Measurements from ENCODE around the gene EPC2. TPM values are rescaled to one million over a fixed set of nuclear protein-coding genes. Genes with fewer than 3 reads are reported as not detected.

EPC2 gene
- total RNA-seq, 4 donors from 2014 or later, result 37.9 to 55.3 (median 44.1) TPM

- TF ChIP-seq POLR2A (IDR thresholded peaks at IDR 0.05), result no peak
- TF ChIP-seq CTCF (IDR thresholded peaks at IDR 0.05), result no peak
- Histone ChIP-seq H3K4me1 (peaks cover 3 to 8% of the 10 kb centered on the region in 2 donors), H3K36me3 (no peaks in the 10 kb centered on the region), H3K27me3 (no peaks in the 10 kb centered on the region), H3K4me3 (replicated peaks in 1 of 3) (no peak overlapping the region), H3K9me3 (no peaks in the 10 kb centered on the region), H3K27ac (no peak overlapping the region)
- WGBS, 2 donors, result 85 to 93% methylated on average over 2 of the region's 2 CpGs
- intact Hi-C loops (cut with DNase I), result no loop called here
- no peak for DNase-seq
These were observed 71.9 kb downstream of the EPC2 start for GRCh38 chr2:148716378-148716920.

GRCh38 chr2:148718039-148718438 lies 73.5 kb downstream of the EPC2 start:
- intact Hi-C loops (cut with DNase I), result no loop called here

GRCh38 chr2:148719195-148719749 lies 74.7 kb downstream of the EPC2 start:
- no peak for DNase-seq
- Histone ChIP-seq H3K27me3 (no peaks in the 10 kb centered on the region), H3K27ac (no peak overlapping the region), H3K9me3 (no peaks in the 10 kb centered on the region), H3K4me1 (peaks cover 13 to 15% of the 10 kb centered on the region in 2 donors), H3K4me3 (replicated peaks in 1 of 3) (no peak overlapping the region), H3K36me3 (no peaks in the 10 kb centered on the region)
- intact Hi-C loops (cut with DNase I), result no loop called here
- 90 to 96% methylated on average over 6 of the region's 6 CpGs for WGBS, 2 donors
- TF ChIP-seq POLR2A (IDR thresholded peaks at IDR 0.05), result no peak
- TF ChIP-seq CTCF (IDR thresholded peaks at IDR 0.05), result no peak

More at GRCh38 chr2:148718039-148718438, 73.5 kb downstream of the EPC2 start:
- no peak for TF ChIP-seq CTCF (IDR thresholded peaks at IDR 0.05)
- no peak for TF ChIP-seq POLR2A (IDR thresholded peaks at IDR 0.05)
- Histone ChIP-seq H3K36me3 (no peaks in the 10 kb centered on the region), H3K4me1 (peaks cover 8% of the 10 kb centered on the region in 2 donors), H3K27me3 (no peaks in the 10 kb centered on the region), H3K9me3 (no peaks in the 10 kb centered on the region), H3K4me3 (replicated peaks in 1 of 3) (no peak overlapping the region), H3K27ac (no peak overlapping the region)
- WGBS, 2 donors, result 84 to 97% methylated on average over 3 of the region's 3 CpGs
- no peak for DNase-seq

- no peak for DNase-seq
- Histone ChIP-seq H3K4me1 (peaks cover 15 to 19% of the 10 kb centered on the region in 2 donors), H3K4me3 (replicated peaks in 1 of 3) (no peak overlapping the region), H3K27ac (no peak overlapping the region), H3K9me3 (no peaks in the 10 kb centered on the region), H3K36me3 (no peaks in the 10 kb centered on the region), H3K27me3 (no peaks in the 10 kb centered on the region)
- TF ChIP-seq CTCF (IDR thresholded peaks at IDR 0.05), result no peak
- TF ChIP-seq POLR2A (IDR thresholded peaks at IDR 0.05), result no peak
- WGBS, 2 donors, result 36 to 65% methylated on average over 2 of the region's 2 CpGs
- intact Hi-C loops (cut with DNase I), result no loop called here
These were observed 75.4 kb downstream of the EPC2 start for GRCh38 chr2:148719941-148720436.

GRCh38 chr2:148720501-148721001 lies 76.0 kb downstream of the EPC2 start:
- H3K27ac ChIP-seq, result no peak overlapping the region

More at GRCh38 chr2:148720501-148721001, 76.0 kb downstream of the EPC2 start:
- 69 to 81% methylated on average over 17 to 20 of the region's 20 CpGs for WGBS, 2 donors
- H3K27me3 ChIP-seq, result no peaks in the 10 kb centered on the region
- no peaks in the 10 kb centered on the region for H3K9me3 ChIP-seq
- H3K4me1 ChIP-seq, result peaks cover 15 to 19% of the 10 kb centered on the region in 2 donors
- no peak for TF ChIP-seq CTCF (IDR thresholded peaks at IDR 0.05)
- TF ChIP-seq POLR2A (IDR thresholded peaks at IDR 0.05), result no peak
- DNase-seq, result no peak
- intact Hi-C loops (cut with DNase I), result no loop called here
- no peaks in the 10 kb centered on the region for H3K36me3 ChIP-seq
- no peak overlapping the region for H3K4me3 ChIP-seq (replicated peaks in 1 of 3)
